Measurements from ENCODE around the gene EWSR1.

EWSR1 gene

GRCh38 chr22:29345932-29346331, 77.9 kb downstream of the EWSR1 start:
- DNase-seq (ENCODE audit: insufficient read length, low spot score): no peak
- TF ChIP-seq, protein P1, sequence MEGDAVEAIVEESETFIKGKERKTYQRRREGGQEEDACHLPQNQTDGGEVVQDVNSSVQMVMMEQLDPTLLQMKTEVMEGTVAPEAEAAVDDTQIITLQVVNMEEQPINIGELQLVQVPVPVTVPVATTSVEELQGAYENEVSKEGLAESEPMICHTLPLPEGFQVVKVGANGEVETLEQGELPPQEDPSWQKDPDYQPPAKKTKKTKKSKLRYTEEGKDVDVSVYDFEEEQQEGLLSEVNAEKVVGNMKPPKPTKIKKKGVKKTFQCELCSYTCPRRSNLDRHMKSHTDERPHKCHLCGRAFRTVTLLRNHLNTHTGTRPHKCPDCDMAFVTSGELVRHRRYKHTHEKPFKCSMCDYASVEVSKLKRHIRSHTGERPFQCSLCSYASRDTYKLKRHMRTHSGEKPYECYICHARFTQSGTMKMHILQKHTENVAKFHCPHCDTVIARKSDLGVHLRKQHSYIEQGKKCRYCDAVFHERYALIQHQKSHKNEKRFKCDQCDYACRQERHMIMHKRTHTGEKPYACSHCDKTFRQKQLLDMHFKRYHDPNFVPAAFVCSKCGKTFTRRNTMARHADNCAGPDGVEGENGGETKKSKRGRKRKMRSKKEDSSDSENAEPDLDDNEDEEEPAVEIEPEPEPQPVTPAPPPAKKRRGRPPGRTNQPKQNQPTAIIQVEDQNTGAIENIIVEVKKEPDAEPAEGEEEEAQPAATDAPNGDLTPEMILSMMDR (IDR thresholded peaks at IDR 0.05; ENCODE audit: insufficient read depth, missing control alignments): no peak
- no peak for FAIRE-seq

DNA sequence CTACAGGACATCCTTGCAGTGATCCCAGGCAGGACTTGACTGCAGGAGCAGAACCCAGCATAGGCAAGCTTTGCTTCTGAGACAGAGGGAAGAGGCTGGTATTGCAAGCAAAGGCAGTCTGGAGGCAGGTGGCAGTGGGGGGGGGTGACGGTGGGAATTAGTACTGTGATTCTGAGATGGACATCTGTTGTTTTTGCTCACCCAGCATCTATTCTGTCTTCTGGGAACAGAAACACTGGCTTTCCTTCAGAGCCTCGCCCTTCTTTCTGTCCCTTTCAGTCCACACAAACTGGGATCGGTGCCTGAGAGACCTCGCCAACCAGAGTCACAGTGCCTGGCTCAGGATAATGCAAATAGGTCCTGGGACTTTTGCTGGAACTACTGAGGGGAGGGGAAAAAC, 78.6 kb downstream of the EWSR1 start:
- FAIRE-seq (no peak), DNase-seq (ENCODE audit: insufficient read length, low spot score) (peak; percentile 36)
- TF ChIP-seq, protein P1 (IDR thresholded peaks at IDR 0.05; ENCODE audit: insufficient read depth, missing control alignments): no peak

DNA sequence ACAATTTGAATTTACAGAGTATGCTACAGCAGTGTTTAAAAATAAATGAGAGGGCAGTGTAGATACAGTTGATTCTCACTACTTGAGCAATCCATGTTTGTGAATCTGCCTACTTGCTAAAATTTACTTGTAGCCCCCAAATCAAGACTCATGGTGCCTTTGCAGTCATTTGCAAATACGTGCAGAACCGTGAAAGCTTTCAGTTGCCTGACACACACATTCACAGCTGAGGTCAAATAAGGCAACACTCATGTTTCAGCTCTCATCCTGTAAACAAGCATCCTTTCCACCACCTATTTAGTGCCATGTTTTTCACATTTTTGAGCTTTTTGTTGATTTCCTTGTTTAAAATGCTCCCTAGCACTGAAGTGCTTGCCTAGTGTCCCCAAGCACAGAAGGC, 80.0 kb downstream of the EWSR1 start:
- TF ChIP-seq, protein P1 (IDR thresholded peaks at IDR 0.05; ENCODE audit: insufficient read depth, missing control alignments): no peak

DNA sequence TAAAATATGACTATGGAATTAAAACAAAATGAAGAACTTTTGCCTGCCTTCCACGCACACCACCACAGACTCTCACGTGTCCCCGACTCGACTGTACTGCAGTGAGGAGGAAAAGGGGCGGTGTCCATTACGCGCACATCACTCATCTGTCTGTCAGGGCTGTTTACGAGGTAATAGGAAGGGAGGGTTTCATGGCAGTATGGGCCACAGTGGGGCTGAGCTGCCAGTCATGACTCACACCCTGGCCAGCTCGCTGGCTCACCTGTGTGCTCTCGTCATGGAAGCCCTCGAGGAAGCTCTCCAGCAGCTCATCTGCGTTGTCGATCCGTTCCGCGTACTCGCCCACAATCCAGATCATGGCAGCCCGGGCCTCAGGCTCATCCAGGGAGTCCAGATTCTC, 80.9 kb downstream of the EWSR1 start:
- DNase-seq (ENCODE audit: insufficient read length, low spot score): no peak
- FAIRE-seq: no peak
- TF ChIP-seq, protein P1 (IDR thresholded peaks at IDR 0.05; ENCODE audit: insufficient read depth, missing control alignments): no peak

More for the DNA sequence above, 80.0 kb downstream of the EWSR1 start:
- FAIRE-seq (no peak), DNase-seq (ENCODE audit: insufficient read length, low spot score) (no peak)

Measured in D721Med (cell line).